Mucosa of gallbladder (tissue), 1 donor: ENCODE results near the gene APBA3. TPM values are rescaled to one million over a fixed set of nuclear protein-coding genes. Genes with fewer than 3 reads are reported as not detected.
A peak's percentile ranks its signal among the peaks of the same experiment; 100 is the strongest.

ENCODE experiments used
- DNase-seq: peaks from one replicate; pipeline ENCODE4 v3.0.0-alpha.2; 2020; ENCODE audit warnings: low spot score
- total RNA-seq: library from RNA; stranded (reverse); gene quantifications from one replicate; pipeline ENCODE4 v1.2.1, GENCODE V29; 2021
- donor health status: DM: no; HTN: no; CAD: no.

APBA3 gene, protein sequence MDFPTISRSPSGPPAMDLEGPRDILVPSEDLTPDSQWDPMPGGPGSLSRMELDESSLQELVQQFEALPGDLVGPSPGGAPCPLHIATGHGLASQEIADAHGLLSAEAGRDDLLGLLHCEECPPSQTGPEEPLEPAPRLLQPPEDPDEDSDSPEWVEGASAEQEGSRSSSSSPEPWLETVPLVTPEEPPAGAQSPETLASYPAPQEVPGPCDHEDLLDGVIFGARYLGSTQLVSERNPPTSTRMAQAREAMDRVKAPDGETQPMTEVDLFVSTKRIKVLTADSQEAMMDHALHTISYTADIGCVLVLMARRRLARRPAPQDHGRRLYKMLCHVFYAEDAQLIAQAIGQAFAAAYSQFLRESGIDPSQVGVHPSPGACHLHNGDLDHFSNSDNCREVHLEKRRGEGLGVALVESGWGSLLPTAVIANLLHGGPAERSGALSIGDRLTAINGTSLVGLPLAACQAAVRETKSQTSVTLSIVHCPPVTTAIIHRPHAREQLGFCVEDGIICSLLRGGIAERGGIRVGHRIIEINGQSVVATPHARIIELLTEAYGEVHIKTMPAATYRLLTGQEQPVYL
- total RNA-seq = 32.8 TPM

DNA sequence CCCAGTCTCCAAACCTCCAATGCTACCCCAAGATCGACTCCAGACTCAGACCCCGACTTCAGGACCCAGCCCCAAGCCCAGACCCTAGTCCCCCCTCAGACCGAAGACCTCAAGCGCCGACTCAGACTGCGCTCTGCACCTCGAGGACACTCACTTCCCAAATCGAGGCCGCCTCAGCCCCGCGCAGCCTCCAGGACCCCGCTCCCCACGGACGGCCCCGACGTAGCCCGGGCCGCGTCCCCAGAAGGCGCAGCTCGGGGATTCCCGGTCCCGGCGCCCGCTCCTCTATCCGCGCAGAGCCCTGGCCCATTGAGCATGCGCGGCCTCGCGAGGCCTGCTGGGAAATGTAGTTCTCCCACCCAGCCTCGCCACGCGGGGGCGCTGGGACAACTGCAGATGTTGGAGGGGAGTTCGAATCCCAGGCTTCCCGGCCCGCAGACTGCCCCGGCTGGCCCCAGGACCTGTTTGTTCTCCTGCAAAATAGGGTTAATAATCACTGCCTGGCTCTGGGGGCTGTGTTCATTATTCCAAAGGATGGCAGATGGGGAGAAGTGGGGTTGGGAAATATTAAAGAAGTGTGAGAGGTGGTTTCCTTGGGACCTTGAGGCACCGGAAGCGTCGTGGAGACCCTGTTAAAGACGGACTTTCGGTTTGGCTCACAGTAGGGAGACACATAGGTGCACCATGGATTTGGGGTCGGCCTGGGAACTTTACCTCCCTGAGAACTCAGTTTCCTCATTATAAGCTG lies at the start of gene APBA3:
Gene APBA3 (minus strand): TSS at position 311 of the 748 bp plus-strand sequence. CDS start 1,428 bp downstream, outside the sequence.
- peak; percentile 92 for DNase-seq

DNA sequence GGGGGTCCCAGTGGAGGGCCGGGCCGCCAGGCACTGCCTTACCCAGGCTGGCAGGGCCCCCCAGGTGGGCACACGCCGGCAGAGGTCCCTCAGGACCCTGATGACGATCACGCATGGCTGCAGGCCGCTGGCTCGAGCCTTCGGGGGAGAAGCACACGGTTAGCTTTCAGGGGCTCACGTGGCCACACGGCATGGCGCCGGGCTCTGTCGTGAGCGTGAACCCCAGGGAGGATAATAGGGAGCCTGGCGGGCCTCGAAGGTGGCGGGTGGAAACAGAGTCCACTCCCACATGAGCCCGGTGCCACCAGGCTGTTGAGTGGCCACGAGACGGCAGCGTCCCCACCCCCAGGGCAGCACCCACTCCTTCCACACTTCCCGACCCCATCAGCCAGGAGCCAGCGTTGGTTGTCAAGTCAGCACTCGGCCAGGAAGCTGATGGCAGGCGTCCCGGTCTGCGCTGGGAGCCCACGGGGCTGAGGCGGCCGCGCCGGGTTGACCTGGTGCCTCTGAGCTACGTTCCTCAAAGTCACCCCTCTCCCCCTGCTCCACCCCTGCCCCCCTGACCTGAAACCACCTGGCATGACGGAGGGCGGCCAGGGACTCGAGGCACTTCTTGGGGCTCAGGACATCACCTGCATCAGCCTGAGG lies 49.3 kb upstream of the APBA3 start:
- no peak for DNase-seq

DNA sequence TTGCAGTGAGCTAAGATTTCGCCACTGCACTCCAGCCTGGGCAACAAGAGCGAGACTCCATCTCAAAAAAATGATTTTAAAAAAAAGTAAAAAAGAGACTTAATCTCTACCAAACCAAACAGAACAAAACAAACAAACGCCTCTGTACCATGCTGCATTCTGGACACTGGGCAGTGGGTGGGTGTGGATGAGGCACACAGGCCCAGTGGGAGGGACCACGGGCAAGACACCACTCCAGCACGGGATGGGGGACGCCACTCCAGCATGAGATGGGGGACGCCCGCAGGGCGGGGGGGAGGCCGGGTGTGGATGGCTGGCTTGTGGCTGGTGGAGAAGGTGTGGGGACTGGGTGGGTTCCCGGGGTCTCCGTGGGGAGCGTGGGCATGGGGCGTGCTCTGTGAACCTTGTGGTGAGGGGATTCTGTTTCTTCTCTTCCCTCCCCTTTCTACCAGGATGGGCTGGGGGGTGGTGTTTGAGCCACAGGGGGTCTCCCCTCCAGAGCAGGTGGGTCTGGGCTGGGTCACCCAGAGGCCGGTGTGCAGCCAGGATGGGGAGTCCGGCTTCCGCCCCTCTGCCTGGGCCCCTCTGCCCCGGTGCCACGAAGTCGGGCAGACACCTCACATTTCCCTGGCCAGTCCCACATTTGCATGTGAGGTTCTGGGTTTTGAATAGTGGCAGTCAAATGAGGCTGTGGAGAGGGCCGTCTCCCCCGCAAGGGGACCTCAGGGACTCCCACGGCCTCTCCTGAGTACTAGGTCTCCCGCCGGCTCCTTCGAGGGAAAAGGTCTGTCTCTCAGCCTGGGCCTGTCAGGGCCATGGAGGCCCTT lies 48.6 kb upstream of the APBA3 start:
- no peak for DNase-seq

GRCh38 chr19:3808420-3809143 lies 47.1 kb upstream of the APBA3 start:
- no peak for DNase-seq

DNA sequence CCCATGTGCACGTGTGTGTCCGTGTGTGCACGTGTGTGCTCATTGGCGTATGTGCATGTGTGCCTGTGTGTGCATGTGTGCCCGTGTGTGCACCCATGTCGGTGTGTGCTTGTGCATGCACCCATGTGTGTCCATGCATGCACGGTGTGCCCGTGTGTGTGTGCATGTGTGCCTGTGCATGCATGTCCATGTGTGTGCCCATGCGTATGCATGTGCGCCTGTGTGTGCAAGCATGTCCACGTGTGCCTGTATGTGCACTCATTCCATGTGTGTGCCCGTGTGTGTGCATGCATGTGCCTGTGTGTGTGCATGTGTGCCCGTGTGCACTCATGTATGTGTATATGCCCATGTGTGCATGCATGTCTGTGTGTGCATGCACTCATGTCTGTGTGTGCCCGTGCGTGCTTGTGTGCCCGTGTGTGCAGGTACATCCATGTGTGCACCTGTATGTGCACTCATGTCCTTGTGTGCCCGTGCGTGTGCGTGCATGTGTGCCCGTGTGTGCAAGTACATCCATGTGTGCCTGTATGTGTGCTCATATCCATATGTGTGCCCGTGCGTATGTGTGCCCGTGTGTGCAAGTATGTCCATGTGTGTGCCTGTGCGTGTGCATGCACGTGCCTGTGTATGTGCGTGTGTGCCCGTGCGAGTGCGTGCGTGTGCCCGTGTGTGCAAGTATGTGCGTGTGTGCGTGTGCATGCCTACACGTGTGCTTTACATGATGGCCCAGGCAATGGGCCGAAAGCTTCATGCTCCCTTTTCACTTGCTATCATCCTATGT lies 46.3 kb upstream of the APBA3 start:
- no peak for DNase-seq

- no peak for DNase-seq
Observed at GRCh38 chr19:3807131-3807480, 45.6 kb upstream of the APBA3 start.

DNA sequence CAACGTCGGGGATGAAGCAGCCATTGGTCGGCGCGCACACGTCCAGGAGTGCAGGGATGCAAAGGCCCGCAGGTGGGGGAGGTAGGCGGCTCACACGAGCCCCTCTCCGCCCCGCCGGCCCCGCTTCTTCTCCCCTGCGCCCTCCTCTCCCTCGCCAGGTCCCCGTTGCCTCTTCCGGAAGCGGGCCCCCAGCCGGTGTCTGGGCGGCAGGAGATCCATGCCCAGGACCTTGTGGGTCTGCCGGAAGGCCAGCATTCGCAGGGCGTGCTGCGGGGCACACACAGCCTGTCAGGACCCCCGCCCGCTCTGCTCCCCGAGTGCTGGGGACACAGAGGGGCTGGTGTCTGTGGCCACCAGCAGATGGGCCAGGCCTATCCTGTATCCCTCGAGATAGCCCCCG lies 44.4 kb upstream of the APBA3 start:
- DNase-seq = no peak

GRCh38 chr19:3804429-3804828 lies 42.9 kb upstream of the APBA3 start:
- DNase-seq = no peak

- DNase-seq = no peak
Observed at GRCh38 chr19:3803986-3804385, 42.5 kb upstream of the APBA3 start.

- DNase-seq = no peak
Observed at GRCh38 chr19:3803114-3803888, 41.8 kb upstream of the APBA3 start.

DNA sequence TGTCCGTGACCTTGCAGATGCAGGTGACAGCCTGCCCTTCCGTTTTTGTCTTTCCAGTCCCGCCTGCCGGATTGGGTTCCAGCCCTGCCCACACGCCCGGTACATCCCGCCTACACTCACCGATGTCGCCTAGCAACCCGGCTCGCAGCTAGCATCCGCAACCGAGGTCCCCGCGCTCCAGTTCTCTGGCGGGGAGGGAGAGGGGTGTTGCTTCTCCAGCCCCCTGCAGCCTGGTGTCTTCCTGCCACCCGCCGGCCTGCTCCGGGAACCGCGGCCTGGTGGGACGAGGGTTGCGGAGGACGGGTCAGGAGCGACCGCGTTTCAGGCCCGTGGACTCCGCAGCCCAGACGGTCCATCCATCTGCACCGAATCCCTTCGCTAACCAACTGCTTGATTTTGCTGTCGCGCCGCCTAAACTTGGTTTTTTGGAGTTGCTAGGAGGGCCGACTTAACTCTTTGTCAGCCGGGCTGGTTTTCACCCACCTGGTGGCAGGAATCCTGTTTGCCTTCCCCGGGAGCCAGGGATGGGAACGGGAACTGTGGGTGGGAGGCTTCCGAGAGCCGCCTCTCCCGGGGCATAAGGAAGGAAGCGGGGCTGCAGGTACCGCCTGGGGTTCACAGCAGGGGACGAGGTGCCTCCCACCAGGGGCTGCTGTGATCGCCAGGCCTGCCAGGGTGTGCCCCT lies 40.1 kb upstream of the APBA3 start:
- DNase-seq = peak; percentile 40

GRCh38 chr19:3800996-3801395 lies 39.5 kb upstream of the APBA3 start:
- no peak for DNase-seq

DNA sequence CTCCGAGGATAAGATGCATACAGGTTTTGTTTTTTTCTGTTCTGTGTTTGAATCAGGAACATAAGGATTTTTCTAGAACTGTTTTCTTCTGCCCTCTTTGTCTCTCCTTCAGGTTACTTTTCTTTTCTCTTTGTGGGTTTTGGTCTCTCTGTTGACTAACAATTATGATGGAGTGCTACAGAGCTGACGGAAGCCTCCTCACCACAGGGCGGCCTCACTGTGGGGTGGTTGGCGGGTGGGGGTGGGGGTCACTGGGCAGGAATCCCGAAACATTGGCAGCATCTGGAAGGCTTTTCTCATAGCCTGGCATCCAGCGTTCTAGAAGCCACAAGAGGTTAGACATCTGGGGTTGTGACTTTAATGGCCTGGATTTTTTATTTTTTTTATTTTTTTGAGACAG lies 36.6 kb upstream of the APBA3 start:
- DNase-seq = no peak

- DNase-seq = no peak
Observed at GRCh38 chr19:3796358-3796757, 34.9 kb upstream of the APBA3 start.

GRCh38 chr19:3793799-3794198 lies 32.3 kb upstream of the APBA3 start:
- no peak for DNase-seq

GRCh38 chr19:3792114-3792513 lies 30.6 kb upstream of the APBA3 start:
- no peak for DNase-seq

DNA sequence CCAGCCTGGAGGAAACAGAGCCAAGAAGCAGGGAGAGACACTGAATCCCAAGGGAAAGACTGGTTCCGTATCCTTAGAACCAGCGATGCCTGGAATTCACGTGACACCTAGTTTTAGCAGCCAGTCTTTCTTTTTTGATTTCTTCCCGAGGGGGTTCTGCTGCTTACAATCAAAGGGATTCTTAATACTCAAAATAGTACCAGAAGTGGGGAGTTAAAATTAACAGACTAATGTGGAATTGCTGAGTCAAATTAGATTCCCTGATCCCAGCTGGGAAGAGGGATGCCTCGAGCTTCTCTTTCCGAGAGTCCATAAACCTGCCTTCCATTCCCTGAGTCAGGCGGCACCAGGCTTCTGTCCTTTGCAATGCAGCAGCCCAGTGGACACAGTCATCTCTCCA lies 29.4 kb upstream of the APBA3 start:
- DNase-seq = no peak

DNA sequence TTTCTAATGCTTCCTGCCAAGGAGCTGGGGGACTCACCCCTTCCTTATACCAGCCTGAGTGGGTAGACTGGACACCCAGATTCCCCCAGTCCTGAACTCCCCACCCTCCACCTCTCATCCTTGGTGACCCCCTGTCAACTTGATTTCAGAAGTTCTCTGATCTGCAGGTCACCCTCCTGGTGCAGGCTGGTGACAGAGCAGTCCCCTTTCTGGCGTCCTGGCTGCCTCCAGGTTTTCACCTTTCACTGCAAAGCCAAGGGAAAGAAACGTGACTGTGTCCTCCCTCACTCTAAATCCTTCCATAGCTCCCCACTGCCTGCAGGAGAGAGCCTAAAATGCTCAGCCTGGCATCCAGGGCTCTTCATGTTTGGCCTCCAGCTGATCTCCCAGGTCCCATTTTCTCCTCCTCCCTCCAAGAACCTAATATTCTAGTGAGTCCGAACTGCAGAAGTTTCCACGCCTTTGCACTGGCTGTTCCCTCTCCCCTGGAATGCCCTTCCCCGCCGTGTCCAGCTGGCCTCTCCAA lies 28.8 kb upstream of the APBA3 start:
- DNase-seq = no peak
